H9 (cell line): ENCODE results near the gene KRTAP12-1. TPM values are rescaled to one million over a fixed set of nuclear protein-coding genes. Genes with fewer than 3 reads are reported as not detected.

Experiments used
- DNase-seq: peaks from one replicate; pipeline ENCODE4 v3.0.0-alpha.2; 2017
- H2AFZ ChIP-seq: one replicate; pipeline ENCODE4 v1.6.1; 2013; ENCODE audit warnings: mild to moderate bottlenecking, low read length, control low read depth, moderate library complexity
- H2AK5ac ChIP-seq: 2 replicates; pipeline ENCODE4 v1.6.1; 2013; ENCODE audit warnings: low read length, control low read depth, mixed read lengths; ENCODE audit not compliant: insufficient read length
- H2BK120ac ChIP-seq: one replicate; pipeline ENCODE4 v1.6.1; 2013; ENCODE audit warnings: low read depth, mild to moderate bottlenecking, low read length, control low read depth, inconsistent platforms; ENCODE audit not compliant: poor library complexity, severe bottlenecking
- H2BK12ac ChIP-seq: 2 replicates; pipeline ENCODE4 v1.6.1; 2013; ENCODE audit warnings: low read length, control low read depth, mixed read lengths, low read depth; ENCODE audit not compliant: insufficient read length
- H2BK15ac ChIP-seq: 2 replicates; pipeline ENCODE4 v1.6.1; 2013; ENCODE audit warnings: low read depth, low read length, control low read depth
- H2BK20ac ChIP-seq: one replicate; pipeline ENCODE4 v1.6.1; 2013; ENCODE audit warnings: low read depth, mild to moderate bottlenecking, low read length, control low read depth, inconsistent platforms; ENCODE audit not compliant: poor library complexity, severe bottlenecking
- H2BK5ac ChIP-seq: 2 replicates; pipeline ENCODE4 v1.6.1; 2013; ENCODE audit warnings: low read length, control low read depth, mixed read lengths; ENCODE audit not compliant: insufficient read length
- H3K14ac ChIP-seq: 2 replicates; pipeline ENCODE4 v1.6.1; 2013; ENCODE audit warnings: low read length, control low read depth; ENCODE audit not compliant: insufficient read depth
- H3K18ac ChIP-seq: 2 replicates; pipeline ENCODE4 v1.6.1; 2013; ENCODE audit warnings: low read depth, mild to moderate bottlenecking, mixed read lengths, low read length, control low read depth; ENCODE audit not compliant: insufficient read length
- H3K23ac ChIP-seq: 2 replicates; pipeline ENCODE4 v1.6.1; 2013; ENCODE audit warnings: low read length, control low read depth, mixed read lengths, low read depth; ENCODE audit not compliant: insufficient read length
- H3K23me2 ChIP-seq: 2 replicates; pipeline ENCODE4 v1.6.1; 2013; ENCODE audit warnings: low read depth, mild to moderate bottlenecking, mixed read lengths, low read length, control low read depth; ENCODE audit not compliant: insufficient read length, poor library complexity, severe bottlenecking
- H3K27ac ChIP-seq: 2 replicates; pipeline ENCODE4 v1.5.1; 2013; ENCODE audit warnings: low read length, control low read depth, mixed read lengths, low read depth; ENCODE audit not compliant: insufficient read length
- H3K27me3 ChIP-seq: 2 replicates; pipeline ENCODE4 v1.6.1; 2013; ENCODE audit warnings: low read length, control low read depth, inconsistent platforms; ENCODE audit not compliant: insufficient read depth
- H3K4ac ChIP-seq: 2 replicates; pipeline ENCODE4 v1.6.1; 2013; ENCODE audit warnings: low read depth, mild to moderate bottlenecking, control low read depth, inconsistent platforms, low read length, moderate library complexity
- H3K4me1 ChIP-seq: 2 replicates; pipeline ENCODE4 v1.6.1; 2013; ENCODE audit warnings: low read length, control low read depth, inconsistent platforms; ENCODE audit not compliant: insufficient read depth
- H3K4me2 ChIP-seq: 2 replicates; pipeline ENCODE4 v1.6.1; 2013; ENCODE audit warnings: low read length, control low read depth, mixed read lengths; ENCODE audit not compliant: insufficient read length, insufficient read depth
- H3K56ac ChIP-seq: 2 replicates; pipeline ENCODE4 v1.6.1; 2013; ENCODE audit warnings: low read depth, mild to moderate bottlenecking, mixed read lengths, low read length, control low read depth; ENCODE audit not compliant: insufficient read length
- H3K79me1 ChIP-seq: 2 replicates; pipeline ENCODE4 v1.6.1; 2013; ENCODE audit warnings: low read depth, mild to moderate bottlenecking, moderate library complexity, low read length, control low read depth, inconsistent platforms; ENCODE audit not compliant: insufficient read depth, poor library complexity, severe bottlenecking
- H3K79me2 ChIP-seq: 2 replicates; pipeline ENCODE4 v1.6.1; 2013; ENCODE audit warnings: low read length, control low read depth, inconsistent platforms; ENCODE audit not compliant: insufficient read depth
- H3K9ac ChIP-seq: 2 replicates; pipeline ENCODE4 v1.6.1; 2013; ENCODE audit warnings: low read length, control low read depth, mixed read lengths; ENCODE audit not compliant: insufficient read length; ENCODE audit errors: extremely low read depth
- H3K9me3 ChIP-seq: one replicate; pipeline ENCODE4 v1.6.1; 2013; ENCODE audit warnings: low read depth, low read length, inconsistent platforms; ENCODE audit not compliant: control insufficient read depth
- H3T11ph ChIP-seq: one replicate; pipeline ENCODE4 v1.6.1; 2013; ENCODE audit warnings: mild to moderate bottlenecking, low read length, control low read depth, inconsistent platforms
- H4K20me1 ChIP-seq: one replicate; pipeline ENCODE4 v1.6.1; 2013; ENCODE audit not compliant: control insufficient read depth, insufficient read length, insufficient read depth
- H4K5ac ChIP-seq: 2 replicates; pipeline ENCODE4 v1.6.1; 2013; ENCODE audit warnings: low read depth, mild to moderate bottlenecking, mixed read lengths, low read length, control low read depth; ENCODE audit not compliant: insufficient read length
- H4K8ac ChIP-seq: replicated peaks from 2 replicates; pipeline ENCODE4 v1.6.1; 2013; ENCODE audit warnings: low read length, control low read depth, mixed read lengths, low read depth; ENCODE audit not compliant: insufficient read length
- H4K91ac ChIP-seq: 2 replicates; pipeline ENCODE4 v1.6.1; 2013; ENCODE audit warnings: low read depth, mild to moderate bottlenecking, moderate library complexity, mixed read lengths, low read length, control low read depth; ENCODE audit not compliant: insufficient read length
- H3K27ac Mint-ChIP-seq, 3 experiments: 2 replicates in 2 of 3; 3 replicates in 1 of 3; pipeline ENCODE4 v1.8.0; 2020 to 2021; ENCODE audit warnings: mixed read lengths in 3 of 3, mild to moderate bottlenecking in 1 of 3, moderate library complexity in 1 of 3
- H3K27me3 Mint-ChIP-seq: 2 replicates; pipeline ENCODE4 v1.8.0; 2021; ENCODE audit warnings: low read depth, mild to moderate bottlenecking, moderate library complexity, mixed read lengths
- H3K36me3 Mint-ChIP-seq, 3 experiments: 2 replicates in 2 of 3; 3 replicates in 1 of 3; pipeline ENCODE4 v1.8.0; 2020 to 2021; ENCODE audit warnings: low read depth in 3 of 3, mixed read lengths in 3 of 3; ENCODE audit not compliant: insufficient read depth in 1 of 3
- H3K4me1 Mint-ChIP-seq, 2 experiments: 2 replicates each; pipeline ENCODE4 v1.8.0; 2020; ENCODE audit warnings: mixed read lengths in 2 of 2
- H3K4me3 Mint-ChIP-seq, 2 experiments: 2 replicates in 1 of 2; 3 replicates in 1 of 2; pipeline ENCODE4 v1.8.0; 2020 to 2021; ENCODE audit warnings: mild to moderate bottlenecking in 2 of 2, mixed read lengths in 2 of 2, moderate library complexity in 1 of 2
- H3K9me3 Mint-ChIP-seq, 2 experiments: 2 replicates in 1 of 2; 3 replicates in 1 of 2; pipeline ENCODE4 v1.8.0; 2020; ENCODE audit warnings: mild to moderate bottlenecking in 2 of 2, mixed read lengths in 2 of 2, moderate library complexity in 1 of 2
- CTCF ChIP-seq: fragments of 200-600 bp; sonication (generic); conservative IDR thresholded peaks from 3 replicates; pipeline ENCODE4 v1.8.0; 2021; ENCODE audit warnings: antibody characterized with exemption, mild to moderate bottlenecking
- WGBS: extraction: QIAGEN DNeasy Blood & Tissue Kit; methylation state at CpG from one replicate; pipeline ENCODE4 v1.1.7; 2013; ENCODE audit warnings: missing lambda C conversion rate, low lambda C conversion rate, mixed read lengths; ENCODE audit not compliant: insufficient read length; ENCODE audit errors: extremely low coverage; 5-methylcytosine and 5-hydroxymethylcytosine counted together
- total RNA-seq: library from RNA; stranded (reverse); gene quantifications from 2 replicates; pipeline ENCODE4 v1.2.1, GENCODE V29; 2021

Gene KRTAP12-1
- total RNA-seq, 1 experiment from 2014 or later, result not detected

- Histone ChIP-seq H2AFZ (no peak overlapping the region), H3K79me1 (no peaks in the 10 kb centered on the region), H3T11ph (no peak overlapping the region), H2BK5ac (no peak overlapping the region), H2BK12ac (no peak overlapping the region), H3K4ac (no peak overlapping the region), H3K4me2 (no peak overlapping the region), H3K23me2 (no peaks in the 10 kb centered on the region), H3K4me1 (peaks cover 4% of the 10 kb centered on the region; the same call in 1 of the 2 replicates), H2AK5ac (no peak overlapping the region), H3K23ac (no peak overlapping the region), H3K9me3 (no peaks in the 10 kb centered on the region), H3K56ac (no peak overlapping the region), H4K91ac (no peak overlapping the region), H3K14ac (no peak overlapping the region), H4K20me1 (no peaks in the 10 kb centered on the region), H2BK15ac (no peak overlapping the region), H3K9ac (no peak overlapping the region), H2BK120ac (no peak overlapping the region), H3K79me2 (no peaks in the 10 kb centered on the region), H3K27ac (no peak overlapping the region), H4K8ac (no peak overlapping the region), H3K18ac (no peak overlapping the region), H3K27me3 (no peaks in the 10 kb centered on the region; the same call in 1 of the 2 replicates), H4K5ac (no peak overlapping the region), H2BK20ac (no peak overlapping the region)
- Mint-ChIP-seq H3K9me3 (peaks cover 17 to 18% of the 10 kb centered on the region in 2 experiments), H3K27ac (0 out of 7 replicates have a peak overlapping the region, but pooled peaks of 1 of the 3 experiments have one; percentile 18), H3K4me3 (no peak overlapping the region), H3K36me3 (peaks cover 7 to 19% (median 7%) of the 10 kb centered on the region in 3 experiments; a peak in 6 of 7 replicates), H3K4me1 (peaks cover 52 to 53% of the 10 kb centered on the region in 2 experiments), H3K27me3 (peaks cover 5% of the 10 kb centered on the region; the same call in 1 of the 2 replicates)
- WGBS, result no CpG with 5 or more reads among the region's 8 CpGs
- DNase-seq, result peak; percentile 16
- TF ChIP-seq CTCF, result no peak
Measured at GRCh38 chr21:44695641-44696040, 13.7 kb upstream of the KRTAP12-1 start.
